Esophagus squamous epithelium (tissue), 5 donors: ENCODE measurements around the gene ADCY7. TPM values are rescaled to one million over a fixed set of nuclear protein-coding genes. Genes with fewer than 3 reads are reported as not detected.

Source experiments
- DNase-seq: peaks from one replicate; lab custom pipeline; 2025; lab: John Stamatoyannopoulos, UW
- H3K27ac ChIP-seq, 4 donors: fragments of 200-600 bp; sonication (generic); one replicate each; pipeline ENCODE4 v1.5.1; 2016 to 2019; ENCODE audit warnings: mild to moderate bottlenecking in 1 of 4
- H3K27me3 ChIP-seq, 4 donors: fragments of 200-600 bp; sonication (generic); 1 replicate in 3 of 4; 2 replicates in 1 of 4; pipeline versions ENCODE4 v1.5.1 to v1.6.0; 2017 to 2021; ENCODE audit warnings: antibody characterized with exemption in 1 of 4
- H3K36me3 ChIP-seq, 3 donors: fragments of 200-600 bp; sonication (generic); one replicate each; pipeline ENCODE4 v1.5.1; 2016 to 2019
- H3K4me1 ChIP-seq, 3 donors: fragments of 200-600 bp; sonication (generic); one replicate each; pipeline ENCODE4 v1.5.1; 2017 to 2019
- H3K4me3 ChIP-seq, 4 donors: fragments of 200-600 bp; sonication (generic); 1 replicate in 3 of 4; 2 replicates in 1 of 4; pipeline ENCODE4 v1.5.1; 2016 to 2019; ENCODE audit warnings: mild to moderate bottlenecking in 2 of 4, moderate library complexity in 1 of 4
- H3K9me3 ChIP-seq, 3 donors: fragments of 200-600 bp; sonication (generic); one replicate each; pipeline ENCODE4 v1.5.1; 2016 to 2019
- CTCF ChIP-seq, 6 experiments: fragments of 450-650 bp in 4 of 6; fragments of 200-600 bp in 2 of 6; sonication (generic) in 2 of 6; IDR thresholded peaks; one replicate each; pipeline ENCODE4 v1.5.1; 2016 to 2019; ENCODE audit warnings: antibody characterized with exemption in 6 of 6, mild to moderate bottlenecking in 4 of 6, moderate library complexity in 4 of 6
- POLR2A ChIP-seq, 4 donors: fragments of 450-650 bp; IDR thresholded peaks; one replicate each; pipeline ENCODE4 v1.6.1; 2017; ENCODE audit warnings: antibody characterized with exemption in 4 of 4, mild to moderate bottlenecking in 4 of 4, moderate library complexity in 3 of 4
- WGBS, 2 donors: methylation state at CpG; one replicate each; pipeline ENCODE4 v1.1.5; 2018; 5-methylcytosine and 5-hydroxymethylcytosine counted together
- intact Hi-C: fragments of 100-400 bp; cut with DNase I; formaldehyde crosslinking; loops from one replicate; pipeline ENCODE4 v1.15.0; 2022
- total RNA-seq, 4 donors: library from RNA; depleted of rRNA; stranded (reverse); fragments of >200 nt; gene quantifications; one replicate each; pipeline ENCODE4 v1.1.0, GENCODE V29; 2016
- donor health status: DM: yes; HTN: yes; CAD: no.

Gene ADCY7
- total RNA-seq, 4 donors from 2014 or later = 21.2 to 23.9 (median 23.3) TPM

GRCh38 chr16:50315346-50315997, 49.1 kb downstream of the ADCY7 start:
- Histone ChIP-seq H3K27me3 (no peaks in the 10 kb centered on the region), H3K9me3 (no peaks in the 10 kb centered on the region), H3K36me3 (peaks cover 6 to 93% (median 46%) of the 10 kb centered on the region in 3 donors), H3K4me1 (peaks cover 0 to 4% (median 0%) of the 10 kb centered on the region in 3 donors), H3K4me3 (no peak overlapping the region), H3K27ac (no peak overlapping the region)
- intact Hi-C loops = no loop called here
- 82 to 93% methylated on average over 2 to 8 of the region's 15 CpGs for whole genome bisulfite sequencing, 2 donors
- TF ChIP-seq POLR2A (IDR thresholded peaks at IDR 0.05) (no peak), CTCF (IDR thresholded peaks at IDR 0.05) (no peak)
- DNase-seq = no peak

DNA sequence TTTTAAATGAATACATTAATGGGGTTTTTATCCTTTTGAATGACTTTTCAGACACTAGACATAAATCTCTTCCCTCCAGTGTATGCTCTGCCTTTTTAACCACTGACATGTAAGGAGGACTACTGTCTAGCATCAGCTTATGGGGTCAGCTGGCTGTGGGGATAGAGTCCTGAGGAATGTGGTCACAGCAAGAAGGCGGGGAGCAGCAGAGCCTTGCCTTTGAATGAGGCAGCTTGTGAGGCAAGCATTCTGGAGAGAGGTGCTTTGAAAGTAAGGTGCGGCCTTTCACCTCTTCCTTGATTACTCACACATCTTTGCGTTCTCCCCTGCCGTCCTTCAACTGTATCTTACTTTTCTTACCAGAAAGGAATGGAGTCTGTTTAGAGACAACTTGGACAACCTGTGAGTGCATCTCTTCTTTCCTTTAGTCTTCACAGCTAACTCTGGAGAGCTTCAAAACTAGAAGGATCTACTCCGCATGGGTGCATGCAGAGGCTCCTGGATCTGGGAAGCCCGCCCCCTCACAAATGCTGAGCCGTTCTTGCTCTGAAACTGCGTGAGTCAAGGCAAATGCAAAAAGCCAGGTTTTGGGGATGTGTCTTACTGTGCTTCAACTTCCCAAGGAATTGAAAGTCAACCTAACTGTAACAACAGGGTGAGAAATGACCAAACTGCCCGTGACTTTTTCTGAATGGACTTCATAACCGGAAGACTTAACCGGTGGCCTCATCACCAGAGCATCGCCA, 49.9 kb downstream of the ADCY7 start:
- peaks cover 6 to 100% (median 47%) of the 10 kb centered on the region in 3 donors for H3K36me3 ChIP-seq
- intact Hi-C loops = no loop called here
- WGBS, 2 donors = 75 to 84% methylated on average over 6 to 12 of the region's 12 CpGs

DNA sequence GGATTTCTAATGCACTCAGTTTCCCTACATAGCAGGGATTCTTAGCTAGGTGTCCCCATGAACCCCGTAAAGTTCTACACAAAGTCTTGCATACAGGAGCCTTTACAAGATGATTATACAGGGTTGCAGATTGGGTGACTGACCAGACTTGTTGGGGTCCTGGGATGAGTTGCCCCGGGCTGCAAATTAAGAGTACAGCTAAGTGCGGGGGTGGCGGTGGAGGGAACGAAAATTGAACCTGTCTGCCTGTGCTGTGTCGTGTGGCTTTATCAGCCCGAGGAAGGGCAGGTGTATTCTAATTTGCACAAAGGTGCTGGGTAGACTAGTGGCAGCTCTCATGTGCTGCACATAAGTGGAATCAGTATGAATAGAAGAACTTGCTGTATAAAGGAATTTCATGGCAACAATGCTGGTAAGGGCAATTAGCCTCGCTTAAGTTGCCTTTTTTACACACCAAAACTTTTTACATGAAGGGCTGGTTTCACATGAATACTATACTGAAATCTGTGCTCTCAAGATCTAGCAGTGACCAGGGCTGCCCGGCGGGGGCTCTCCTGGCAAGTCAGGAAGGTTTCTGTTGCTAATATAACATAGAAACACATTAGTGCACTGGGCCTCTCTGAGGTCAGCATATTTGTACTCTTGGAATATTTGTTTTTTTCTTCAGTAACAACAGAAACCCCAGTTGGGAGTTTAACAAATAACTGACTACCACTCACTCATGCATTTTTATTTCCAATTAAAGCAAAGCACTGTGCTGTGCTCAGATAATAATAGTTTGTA, 50.7 kb downstream of the ADCY7 start:
- Histone ChIP-seq H3K27ac (no peak overlapping the region), H3K36me3 (peaks cover 6 to 100% (median 46%) of the 10 kb centered on the region in 3 donors), H3K4me3 (no peak overlapping the region), H3K4me1 (no peaks in the 10 kb centered on the region), H3K9me3 (no peaks in the 10 kb centered on the region), H3K27me3 (no peaks in the 10 kb centered on the region)
- TF ChIP-seq CTCF (IDR thresholded peaks at IDR 0.05) (no peak), POLR2A (IDR thresholded peaks at IDR 0.05) (no peak)
- DNase-seq = no peak
- intact Hi-C loops = no loop called here
- WGBS, 2 donors = 82 to 89% methylated on average over 9 to 10 of the region's 10 CpGs

More for the DNA sequence above, 49.9 kb downstream of the ADCY7 start:
- no peaks in the 10 kb centered on the region for H3K9me3 ChIP-seq
- DNase-seq = no peak
- TF ChIP-seq POLR2A (IDR thresholded peaks at IDR 0.05) (no peak), CTCF (IDR thresholded peaks at IDR 0.05) (no peak)
- no peak overlapping the region for H3K27ac ChIP-seq
- H3K4me1 ChIP-seq = no peaks in the 10 kb centered on the region
- H3K4me3 ChIP-seq = no peak overlapping the region
- no peaks in the 10 kb centered on the region for H3K27me3 ChIP-seq

DNA sequence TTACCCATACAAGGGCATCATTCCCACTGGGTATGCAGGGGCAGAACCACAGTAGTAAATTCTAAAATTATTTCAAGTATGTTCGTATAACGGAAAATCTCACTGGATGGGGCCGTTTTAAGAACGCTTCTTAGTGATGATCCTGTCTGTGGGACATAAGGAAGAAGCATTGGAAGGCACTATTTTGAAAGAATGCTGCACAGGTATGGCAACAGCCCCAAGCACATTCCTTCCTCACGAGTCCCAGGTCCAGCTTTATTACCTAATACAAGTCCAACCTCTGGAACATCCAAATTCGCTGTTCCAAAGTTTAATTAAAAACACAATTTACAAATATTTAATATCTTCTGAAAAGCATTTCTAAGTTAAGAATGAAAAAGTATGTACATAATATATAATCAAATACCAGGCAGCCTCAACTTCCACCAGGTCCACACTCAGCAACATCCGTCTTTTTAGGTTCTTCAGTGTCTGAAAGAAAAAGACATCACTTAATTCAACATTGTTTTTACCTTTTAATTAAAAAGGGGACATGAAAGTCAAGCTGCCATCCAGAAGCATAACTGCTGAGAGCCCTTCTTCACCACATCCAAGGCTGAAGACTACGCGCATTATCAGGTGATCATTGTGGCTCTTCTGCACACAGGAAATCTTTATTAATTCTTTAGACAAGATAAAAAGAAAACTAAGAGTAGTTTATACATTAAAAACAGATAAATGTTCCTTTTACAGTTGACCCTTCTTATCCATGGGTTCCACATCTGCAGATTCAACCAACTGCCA, 52.6 kb downstream of the ADCY7 start:
- peaks cover 0 to 14% (median 5%) of the 10 kb centered on the region in 3 donors for H3K4me1 ChIP-seq
- H3K4me3 ChIP-seq = no peak overlapping the region
- intact Hi-C loops = no loop called here
- 76 to 84% methylated on average over 9 of the region's 9 CpGs for WGBS, 2 donors
- H3K27ac ChIP-seq = no peak overlapping the region
- no peak for TF ChIP-seq CTCF (IDR thresholded peaks at IDR 0.05)
- no peak for TF ChIP-seq POLR2A (IDR thresholded peaks at IDR 0.05)
- H3K27me3 ChIP-seq = no peaks in the 10 kb centered on the region
- no peaks in the 10 kb centered on the region for H3K9me3 ChIP-seq
- DNase-seq = no peak
- peaks cover 6 to 100% (median 34%) of the 10 kb centered on the region in 3 donors for H3K36me3 ChIP-seq
